ENCODE data around the gene PRSS36.
A peak's percentile ranks its signal among the peaks of the same experiment; 100 is the strongest.
"Not testable (repeated sequence)": the region's sequence is repeated elsewhere in the genome, so short reads cannot be mapped to it uniquely, and the experiment has no call there.

PRSS36 gene

DNA sequence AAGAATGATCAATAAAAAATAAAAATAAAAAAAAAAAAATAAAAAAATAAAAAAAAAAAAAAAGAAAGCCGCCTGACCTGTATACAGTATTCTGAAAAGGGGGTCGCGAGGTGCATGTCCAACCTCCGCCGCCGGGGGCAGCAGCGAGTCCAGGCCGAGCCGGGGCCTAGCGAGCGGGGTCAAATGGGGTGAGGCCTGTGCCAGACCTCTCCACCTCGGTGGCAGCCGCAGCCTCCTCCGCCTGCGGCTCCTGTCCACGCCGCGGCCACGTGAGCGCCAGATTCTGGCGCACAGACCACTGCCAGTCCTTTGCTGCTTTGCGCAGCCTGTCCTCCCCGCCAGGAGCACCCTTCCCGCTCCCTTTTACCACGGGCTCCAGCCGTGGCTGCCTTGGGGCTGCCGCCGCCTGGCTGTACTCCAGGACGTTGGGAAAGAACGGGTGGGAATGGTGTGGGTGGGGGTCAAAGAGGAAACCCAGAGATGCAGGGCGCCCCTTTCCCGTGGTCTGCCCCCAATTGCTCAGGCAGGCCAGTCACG, 44.1 kb downstream of the PRSS36 start:
- peak; percentile 90 for DNase-seq (ENCODE audit: low spot score)

DNA sequence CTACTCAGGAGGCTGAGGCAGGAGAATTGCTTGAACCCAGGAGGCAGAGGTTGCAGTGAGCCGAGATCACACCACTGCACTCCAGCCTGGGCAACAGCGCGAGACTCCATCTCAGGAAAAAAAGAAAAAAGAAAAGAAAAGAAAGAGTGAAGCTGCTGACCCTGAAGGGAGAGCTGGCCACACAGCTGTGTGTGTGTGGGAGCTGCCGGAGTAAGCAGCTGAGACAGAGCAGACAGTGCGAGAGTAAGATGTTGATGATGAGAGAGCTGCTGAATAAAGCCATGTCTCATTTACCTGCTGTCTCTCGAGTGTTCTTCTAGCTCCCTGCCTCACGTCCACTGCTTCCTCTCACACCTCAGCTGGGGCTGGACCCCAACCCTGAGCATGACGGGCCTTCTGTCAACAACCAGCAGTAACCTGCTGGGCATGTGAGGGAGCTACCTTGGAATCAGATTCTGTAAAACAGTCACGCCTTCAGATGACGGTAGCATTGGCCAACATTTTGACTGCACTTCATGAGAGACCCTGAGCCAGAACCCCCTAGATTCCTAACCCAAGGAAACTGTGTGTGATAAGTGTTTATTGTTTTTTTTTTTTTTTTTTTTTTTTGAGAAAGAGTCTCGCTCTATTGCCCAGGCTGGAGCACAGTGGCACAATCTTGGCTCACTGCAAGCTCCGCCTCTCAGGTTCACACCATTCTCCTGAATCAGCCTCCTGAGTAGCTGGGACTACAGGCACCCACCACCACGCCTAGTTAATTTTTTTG, 48.8 kb downstream of the PRSS36 start:
- DNase-seq (ENCODE audit: low spot score) = not testable (repeated sequence)

DNA sequence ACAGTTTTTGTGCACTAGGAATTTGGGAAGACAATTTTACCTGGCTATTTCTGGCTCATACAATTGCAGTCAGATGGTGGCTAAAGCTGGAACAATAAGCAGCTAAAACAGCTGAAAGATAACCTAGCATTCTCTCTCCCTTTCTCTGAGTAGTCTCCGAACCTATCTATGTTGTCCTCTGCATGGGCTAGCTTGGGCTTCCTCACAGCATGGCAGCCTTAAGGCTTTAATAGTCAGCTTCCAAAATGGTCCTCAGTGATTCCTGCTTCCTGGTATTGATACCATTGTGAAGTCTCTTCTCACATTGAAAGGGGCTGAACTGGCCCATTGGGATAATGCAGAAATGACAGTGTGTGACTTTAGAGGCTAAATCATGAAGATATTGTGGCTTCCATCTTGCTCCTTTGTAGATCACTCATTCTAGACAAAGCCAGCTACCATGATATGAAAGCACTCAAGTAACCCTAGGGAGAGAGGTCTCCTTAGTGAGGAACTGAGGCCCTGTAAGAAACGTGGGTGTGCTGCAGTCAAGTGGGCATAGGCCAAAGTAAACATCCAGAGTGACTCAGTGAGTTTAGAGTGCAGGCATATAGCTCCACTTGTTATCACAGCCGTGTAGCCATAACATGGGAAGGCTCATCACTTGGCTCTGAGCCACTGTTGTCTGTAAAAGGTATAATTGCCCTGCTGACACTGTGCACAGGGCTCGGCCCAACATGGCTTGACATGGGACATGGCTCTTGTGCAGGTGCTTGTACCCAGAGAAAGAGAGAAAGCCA, 49.8 kb downstream of the PRSS36 start:
- no peak for DNase-seq (ENCODE audit: low spot score)

DNA sequence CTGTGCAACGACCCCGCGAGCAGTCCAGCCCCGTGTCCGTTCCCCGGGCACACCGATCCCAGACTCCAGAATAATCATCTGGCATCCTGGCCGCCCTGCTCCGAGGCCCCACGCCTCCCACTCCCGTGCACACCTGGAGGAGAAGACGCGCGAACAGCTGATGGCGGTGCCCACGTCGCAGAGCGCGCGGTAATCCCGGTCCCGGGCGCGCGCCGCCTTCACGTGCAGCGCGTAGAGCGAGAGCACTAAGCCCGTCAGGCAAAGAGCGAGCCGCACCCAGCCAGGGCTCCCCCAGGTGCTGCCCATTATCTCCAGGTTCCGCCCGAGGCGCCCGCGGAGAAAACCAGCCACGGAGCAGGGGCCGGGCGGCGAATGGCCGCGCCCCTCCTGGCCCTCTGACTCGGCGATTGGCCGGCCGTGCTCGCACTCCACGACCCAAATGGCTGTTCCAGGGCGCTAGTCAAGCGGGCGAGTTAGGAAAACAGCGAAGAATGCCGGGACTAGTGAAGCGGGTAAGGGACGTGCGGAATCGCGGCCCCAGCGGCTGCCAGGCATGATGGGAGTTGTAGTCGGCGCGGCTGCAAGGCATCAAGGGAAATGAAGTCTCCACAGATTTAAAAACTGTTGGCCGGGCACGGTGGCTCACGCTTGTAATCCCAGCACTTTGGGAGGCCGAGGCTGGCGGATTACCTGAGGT, 55.3 kb downstream of the PRSS36 start, which contains the start of gene VKORC1:
Gene VKORC1, minus strand, starts transcription at position 374 of the 697 bp plus-strand sequence. Its CDS starts 68 bp downstream, at position 306.
- peak; percentile 97 for DNase-seq (ENCODE audit: low spot score)

DNA sequence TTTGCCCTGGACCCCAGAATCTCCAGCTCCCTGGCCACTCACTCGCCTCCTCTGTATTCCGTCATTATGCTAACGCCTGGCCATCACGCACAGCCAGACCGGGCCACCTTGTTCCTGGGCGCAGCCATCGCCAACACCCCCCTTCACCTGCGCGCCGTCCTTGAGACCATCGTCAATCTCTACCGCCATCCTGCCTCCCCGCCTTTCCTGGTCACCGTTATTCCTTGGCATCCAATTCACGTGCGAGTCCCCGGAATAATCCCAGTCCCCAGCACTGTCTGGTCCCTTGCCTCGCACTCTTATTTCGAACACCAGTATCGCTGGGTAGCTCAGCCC, 55.8 kb downstream of the PRSS36 start:
- DNase-seq (ENCODE audit: low spot score) = no peak

DNA sequence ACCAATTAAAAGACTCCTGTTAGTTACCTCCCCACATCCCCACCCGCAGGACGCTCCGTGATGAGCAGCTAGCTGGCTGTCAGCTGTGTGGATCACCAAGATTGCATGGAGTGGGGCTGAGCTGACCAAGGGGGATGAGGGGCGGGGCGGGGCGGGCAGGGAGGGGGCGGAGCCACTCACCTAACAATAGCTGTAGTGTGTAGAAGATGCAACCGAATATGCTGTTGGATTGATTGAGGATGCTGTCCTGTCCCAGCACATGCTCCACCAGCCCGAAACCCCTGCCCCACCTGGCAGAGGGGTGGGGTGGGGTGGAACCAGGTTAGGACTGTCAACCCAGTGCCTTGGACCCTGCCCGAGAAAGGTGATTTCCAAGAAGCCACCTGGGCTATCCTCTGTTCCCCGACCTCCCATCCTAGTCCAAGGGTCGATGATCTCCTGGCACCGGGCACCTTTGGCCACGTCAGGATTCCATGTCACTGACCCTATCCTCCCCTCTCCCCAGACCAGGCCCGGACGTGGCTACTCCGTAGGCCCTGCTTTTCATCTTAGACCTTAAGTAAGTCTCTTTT, 56.6 kb downstream of the PRSS36 start:
- peak; percentile 62 for DNase-seq (ENCODE audit: low spot score)

DNA sequence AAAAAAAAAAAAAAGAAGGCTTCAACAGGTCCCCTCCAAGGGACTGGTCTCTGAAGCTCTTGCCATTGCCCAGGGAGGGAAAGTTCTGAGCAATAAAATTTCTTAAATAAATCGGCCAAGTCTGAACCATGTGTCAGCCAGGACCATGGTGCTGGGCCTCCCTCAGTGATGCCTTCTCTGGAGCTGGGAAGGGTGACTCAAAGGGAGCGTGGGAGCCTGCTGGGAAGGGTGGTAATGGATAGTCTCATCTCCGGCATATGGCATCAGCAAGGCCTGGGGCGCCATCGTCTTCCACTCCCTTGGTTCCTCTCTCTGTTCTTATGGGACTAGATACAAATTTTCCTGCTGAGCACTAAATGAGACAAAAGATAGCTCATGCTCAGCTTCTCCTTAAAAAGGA, 57.5 kb downstream of the PRSS36 start:
- DNase-seq (ENCODE audit: low spot score) = no peak

DNA sequence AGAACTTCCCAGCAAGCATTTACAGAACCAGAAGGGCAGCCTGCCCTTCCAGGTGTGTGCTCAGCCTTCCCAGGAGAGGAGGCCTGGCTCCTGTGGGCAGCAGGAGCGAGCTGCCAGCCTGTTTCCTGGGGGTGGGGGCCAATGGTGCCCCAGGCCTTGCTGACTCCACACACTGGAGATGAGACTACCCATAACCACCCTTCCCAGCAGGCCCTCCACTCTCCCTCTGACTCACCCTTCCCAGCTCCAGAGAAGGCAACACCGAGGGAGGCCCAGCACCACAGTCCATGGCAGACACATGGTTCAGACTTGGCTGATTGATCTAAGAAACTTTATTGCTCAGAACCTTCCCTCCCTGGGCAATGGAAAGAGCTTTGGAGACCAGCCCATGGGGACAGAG, 59.3 kb downstream of the PRSS36 start:
- no peak for DNase-seq (ENCODE audit: low spot score)

DNA sequence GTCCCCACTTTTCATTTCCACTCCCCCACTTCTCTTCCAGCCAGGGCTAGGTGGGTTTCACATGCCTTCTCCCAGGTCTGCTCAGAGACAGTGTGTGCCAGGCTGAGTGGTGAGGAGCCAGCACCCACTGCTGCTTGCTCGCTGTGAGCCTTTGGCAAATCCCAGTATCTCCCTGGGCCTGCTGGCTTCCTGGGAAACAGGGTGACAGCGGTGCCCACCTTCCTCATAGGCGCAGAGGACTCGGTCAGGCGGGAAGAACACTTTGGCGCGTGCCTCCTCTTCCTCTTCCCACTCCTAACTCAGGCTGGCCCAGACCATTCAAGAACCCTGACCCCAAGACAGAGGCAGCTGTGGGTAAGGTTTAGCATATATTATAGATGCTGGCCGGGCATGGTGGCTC, 60.7 kb downstream of the PRSS36 start:
- no peak for DNase-seq (ENCODE audit: low spot score)

Small RNA genes lying within 50 kb of the gene (small RNA-seq; reads per million reads assigned to genes)
- gene AC009088.4 (0 reads per million in 2 experiments), gene NDUFA3P6 (0 reads per million in 2 experiments)

Data from SK-N-DZ (cell line).